Measurements from ENCODE around the gene METTL23. TPM values are rescaled to one million over a fixed set of nuclear protein-coding genes. Genes with fewer than 3 reads are reported as not detected.
A peak's percentile ranks its signal among the peaks of the same experiment; 100 is the strongest.

Gene METTL23
- total RNA-seq, 1 experiment from 2014 or later: 43.4 TPM

DNA sequence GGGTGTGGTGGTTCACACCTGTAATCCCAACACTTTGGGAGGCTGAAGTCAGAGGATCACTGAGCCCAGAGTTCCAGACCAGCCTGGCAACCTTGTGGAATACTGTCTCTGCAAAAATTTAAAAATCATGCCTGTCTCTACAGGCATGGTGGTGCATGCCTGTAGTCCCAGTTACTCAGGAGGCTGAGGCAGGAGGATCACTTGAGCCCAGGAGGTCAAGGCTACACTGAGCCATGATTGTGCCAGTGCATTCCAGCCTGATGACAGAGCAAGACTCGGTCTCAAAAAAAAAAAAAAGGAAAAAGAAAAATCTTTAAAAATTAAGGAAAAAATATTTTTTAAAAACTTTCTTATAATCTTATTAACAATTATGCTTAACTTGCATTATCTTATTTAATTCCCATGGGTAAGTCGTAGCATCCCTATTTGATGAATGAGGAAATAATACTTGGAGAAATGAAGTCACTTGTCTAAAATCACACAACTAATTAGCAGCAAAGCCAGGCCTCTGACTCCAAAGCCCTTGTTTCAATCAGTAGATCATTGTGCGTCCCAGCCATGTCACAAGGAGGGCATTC is 24.9 kb downstream of the METTL23 start:
- Histone ChIP-seq H3K27ac (ENCODE audit: low read length) (no peak overlapping the region), H3K27me3 (ENCODE audit: low read length) (no peaks in the 10 kb centered on the region), H3K36me3 (ENCODE audit: insufficient read depth, low read length) (peaks cover 4% of the 10 kb centered on the region; the same call in 1 of the 2 replicates), H4K20me1 (ENCODE audit: insufficient read depth, low read depth, low read length) (no peaks in the 10 kb centered on the region), H3K4me3 (ENCODE audit: low read length) (no peak overlapping the region), H3K4me2 (ENCODE audit: low read depth, low read length, poor library complexity, severe bottlenecking) (no peak overlapping the region), H3K9me3 (ENCODE audit: low read length) (no peaks in the 10 kb centered on the region), H3K4me1 (ENCODE audit: low read length) (no peaks in the 10 kb centered on the region), H3K9ac (ENCODE audit: low read length) (no peak overlapping the region), H3K79me2 (ENCODE audit: low read length) (no peaks in the 10 kb centered on the region), H2AFZ (ENCODE audit: low read length) (no peak overlapping the region), H3K9me2 (replicated peaks; ENCODE audit: insufficient read depth, low read length) (no peaks in the 10 kb centered on the region)
- DNase-seq: no peak

GRCh38 chr17:76752006-76752405 is 25.4 kb downstream of the METTL23 start:
- Histone ChIP-seq H3K79me2 (ENCODE audit: low read length) (no peaks in the 10 kb centered on the region), H3K27me3 (ENCODE audit: low read length) (no peaks in the 10 kb centered on the region), H2AFZ (ENCODE audit: low read length) (no peak overlapping the region), H3K9me3 (ENCODE audit: low read length) (no peaks in the 10 kb centered on the region), H3K9ac (ENCODE audit: low read length) (no peak overlapping the region), H3K27ac (ENCODE audit: low read length) (no peak overlapping the region), H3K4me1 (ENCODE audit: low read length) (no peaks in the 10 kb centered on the region), H3K9me2 (replicated peaks; ENCODE audit: insufficient read depth, low read length) (no peaks in the 10 kb centered on the region), H3K4me3 (ENCODE audit: low read length) (no peak overlapping the region), H3K36me3 (ENCODE audit: insufficient read depth, low read length) (peaks cover 3% of the 10 kb centered on the region; the same call in 1 of the 2 replicates), H3K4me2 (ENCODE audit: low read depth, low read length, poor library complexity, severe bottlenecking) (no peak overlapping the region), H4K20me1 (ENCODE audit: insufficient read depth, low read depth, low read length) (no peaks in the 10 kb centered on the region)
- DNase-seq: peak; percentile 21

DNA sequence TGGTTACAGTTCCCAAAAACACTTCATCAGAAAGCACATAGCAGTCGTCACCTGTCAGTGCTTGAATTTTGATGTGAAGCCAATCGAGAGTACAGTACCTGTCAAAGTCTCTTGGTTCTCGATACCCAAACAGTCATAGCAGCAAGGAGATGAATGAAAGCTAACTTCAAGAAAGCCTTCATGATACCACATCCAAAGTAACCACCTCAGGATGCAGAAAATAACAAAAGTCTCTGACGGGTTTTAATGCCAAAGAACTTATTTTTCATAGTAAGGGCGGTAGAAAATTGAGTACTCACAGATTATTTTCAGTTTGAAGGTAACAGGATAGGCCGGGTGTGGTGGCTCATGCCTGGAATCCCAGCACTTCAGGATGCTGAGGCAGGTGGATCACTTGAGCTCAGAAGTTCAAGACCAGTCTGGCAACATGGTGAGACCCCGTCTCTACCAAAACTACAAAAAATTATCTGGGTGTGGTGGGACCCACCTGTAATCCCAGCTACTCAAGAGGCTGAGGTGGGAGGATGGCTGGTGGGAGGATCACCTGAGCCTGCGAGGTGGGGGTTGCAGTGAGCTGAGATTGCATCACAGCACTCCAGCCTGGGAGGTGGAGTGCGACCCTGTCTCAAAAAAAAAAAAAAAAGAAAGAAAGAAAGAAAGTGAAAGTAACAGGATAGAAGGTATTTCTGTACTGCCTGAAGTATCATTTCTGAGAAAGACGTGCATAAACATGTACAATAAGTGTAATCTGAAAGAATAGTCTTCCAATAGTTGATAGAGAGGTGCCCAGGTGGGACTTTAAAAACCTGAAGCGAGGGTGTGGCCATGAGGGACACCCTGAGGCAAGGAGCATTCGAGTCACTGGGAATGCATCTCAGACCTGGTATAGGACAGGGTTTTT is 26.7 kb downstream of the METTL23 start:
- H2AFZ ChIP-seq (ENCODE audit: low read length): no peak overlapping the region
- H3K36me3 ChIP-seq (ENCODE audit: insufficient read depth, low read length): peaks cover 3% of the 10 kb centered on the region; the same call in 1 of the 2 replicates
- H3K9me3 ChIP-seq (ENCODE audit: low read length): no peaks in the 10 kb centered on the region
- H3K4me3 ChIP-seq (ENCODE audit: low read length): no peak overlapping the region
- no peaks in the 10 kb centered on the region for H3K4me1 ChIP-seq (ENCODE audit: low read length)
- H3K79me2 ChIP-seq (ENCODE audit: low read length): no peaks in the 10 kb centered on the region
- no peak overlapping the region for H3K27ac ChIP-seq (ENCODE audit: low read length)
- no peak overlapping the region for H3K4me2 ChIP-seq (ENCODE audit: low read depth, low read length, poor library complexity, severe bottlenecking)
- no peaks in the 10 kb centered on the region for H3K9me2 ChIP-seq (replicated peaks; ENCODE audit: insufficient read depth, low read length)
- H3K27me3 ChIP-seq (ENCODE audit: low read length): no peaks in the 10 kb centered on the region
- H3K9ac ChIP-seq (ENCODE audit: low read length): no peak overlapping the region
- H4K20me1 ChIP-seq (ENCODE audit: insufficient read depth, low read depth, low read length): no peaks in the 10 kb centered on the region
- DNase-seq: peak; percentile 33

GRCh38 chr17:76755285-76755684 is 28.6 kb downstream of the METTL23 start:
- H2AFZ ChIP-seq (ENCODE audit: low read length): no peak overlapping the region
- no peaks in the 10 kb centered on the region for H3K79me2 ChIP-seq (ENCODE audit: low read length)
- H3K9ac ChIP-seq (ENCODE audit: low read length): no peak overlapping the region
- H3K36me3 ChIP-seq (ENCODE audit: insufficient read depth, low read length): no peaks in the 10 kb centered on the region
- no peaks in the 10 kb centered on the region for H3K4me1 ChIP-seq (ENCODE audit: low read length)
- no peak overlapping the region for H3K4me2 ChIP-seq (ENCODE audit: low read depth, low read length, poor library complexity, severe bottlenecking)
- no peaks in the 10 kb centered on the region for H3K9me2 ChIP-seq (replicated peaks; ENCODE audit: insufficient read depth, low read length)
- H3K9me3 ChIP-seq (ENCODE audit: low read length): no peaks in the 10 kb centered on the region
- no peak for DNase-seq
- no peaks in the 10 kb centered on the region for H4K20me1 ChIP-seq (ENCODE audit: insufficient read depth, low read depth, low read length)
- no peak overlapping the region for H3K4me3 ChIP-seq (ENCODE audit: low read length)
- no peaks in the 10 kb centered on the region for H3K27me3 ChIP-seq (ENCODE audit: low read length)
- H3K27ac ChIP-seq (ENCODE audit: low read length): no peak overlapping the region

- no peak overlapping the region for H3K4me3 ChIP-seq (ENCODE audit: low read length)
- no peaks in the 10 kb centered on the region for H3K9me2 ChIP-seq (replicated peaks; ENCODE audit: insufficient read depth, low read length)
- no peak for DNase-seq
- H3K36me3 ChIP-seq (ENCODE audit: insufficient read depth, low read length): no peaks in the 10 kb centered on the region
- no peaks in the 10 kb centered on the region for H3K4me1 ChIP-seq (ENCODE audit: low read length)
- no peak overlapping the region for H3K27ac ChIP-seq (ENCODE audit: low read length)
- no peaks in the 10 kb centered on the region for H3K79me2 ChIP-seq (ENCODE audit: low read length)
- H2AFZ ChIP-seq (ENCODE audit: low read length): no peak overlapping the region
- no peaks in the 10 kb centered on the region for H3K27me3 ChIP-seq (ENCODE audit: low read length)
- H3K9me3 ChIP-seq (ENCODE audit: low read length): no peaks in the 10 kb centered on the region
- no peaks in the 10 kb centered on the region for H4K20me1 ChIP-seq (ENCODE audit: insufficient read depth, low read depth, low read length)
- no peak overlapping the region for H3K9ac ChIP-seq (ENCODE audit: low read length)
- no peak overlapping the region for H3K4me2 ChIP-seq (ENCODE audit: low read depth, low read length, poor library complexity, severe bottlenecking)
Observed at GRCh38 chr17:76757256-76757655, 30.6 kb downstream of the METTL23 start.

- H3K4me3 ChIP-seq (ENCODE audit: low read length): no peak overlapping the region
- H3K4me2 ChIP-seq (ENCODE audit: low read depth, low read length, poor library complexity, severe bottlenecking): no peak overlapping the region
- no peak for DNase-seq
- no peaks in the 10 kb centered on the region for H3K79me2 ChIP-seq (ENCODE audit: low read length)
- no peaks in the 10 kb centered on the region for H3K27me3 ChIP-seq (ENCODE audit: low read length)
- no peak overlapping the region for H2AFZ ChIP-seq (ENCODE audit: low read length)
- no peaks in the 10 kb centered on the region for H3K9me3 ChIP-seq (ENCODE audit: low read length)
- no peaks in the 10 kb centered on the region for H3K9me2 ChIP-seq (replicated peaks; ENCODE audit: insufficient read depth, low read length)
- no peaks in the 10 kb centered on the region for H3K4me1 ChIP-seq (ENCODE audit: low read length)
- no peak overlapping the region for H3K9ac ChIP-seq (ENCODE audit: low read length)
- no peak overlapping the region for H3K27ac ChIP-seq (ENCODE audit: low read length)
- no peaks in the 10 kb centered on the region for H4K20me1 ChIP-seq (ENCODE audit: insufficient read depth, low read depth, low read length)
- no peaks in the 10 kb centered on the region for H3K36me3 ChIP-seq (ENCODE audit: insufficient read depth, low read length)
Observed at GRCh38 chr17:76758570-76758969, 31.9 kb downstream of the METTL23 start.

DNA sequence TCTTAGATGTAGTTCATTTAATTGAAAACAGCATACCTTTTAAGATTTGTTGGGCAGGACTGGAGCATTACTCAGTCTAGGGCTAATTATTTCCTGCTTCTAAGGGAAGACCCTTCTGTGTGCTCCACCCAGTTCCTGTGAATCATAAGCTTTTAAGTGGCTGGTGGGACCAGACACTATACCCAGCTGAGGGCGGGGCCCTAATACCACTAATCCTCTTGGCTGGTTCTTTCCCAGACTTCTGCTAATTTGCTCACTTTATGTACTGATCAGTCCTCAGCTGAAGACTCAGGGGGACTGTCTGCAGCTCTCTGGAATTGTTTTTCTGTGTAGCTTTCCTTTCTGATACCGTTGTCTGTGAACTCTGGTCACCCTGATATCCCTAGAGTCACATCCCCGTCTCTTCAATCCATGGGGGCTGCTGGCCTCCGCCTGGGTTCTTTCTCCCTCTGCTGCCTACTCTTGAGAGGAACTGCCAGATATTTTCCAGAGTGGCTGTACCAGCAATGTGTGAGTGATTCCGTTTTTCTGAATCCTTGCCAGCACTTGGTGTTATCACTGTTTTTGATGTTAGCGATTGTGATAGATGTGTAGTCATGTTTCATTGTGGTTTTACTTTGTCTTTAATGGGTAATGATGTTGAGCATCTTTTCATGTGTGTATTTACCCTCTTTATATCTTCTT is 46.3 kb downstream of the METTL23 start:
- H3K4me2 ChIP-seq (ENCODE audit: low read depth, low read length, poor library complexity, severe bottlenecking): no peak overlapping the region

GRCh38 chr17:76775021-76775600 is 48.5 kb downstream of the METTL23 start:
- H3K4me2 ChIP-seq (ENCODE audit: low read depth, low read length, poor library complexity, severe bottlenecking): no peak overlapping the region
- H3K36me3 ChIP-seq (ENCODE audit: insufficient read depth, low read length): peaks cover 9% of the 10 kb centered on the region; the same call in 1 of the 2 replicates
- no peak overlapping the region for H2AFZ ChIP-seq (ENCODE audit: low read length)
- H3K79me2 ChIP-seq (ENCODE audit: low read length): no peaks in the 10 kb centered on the region
- H3K27me3 ChIP-seq (ENCODE audit: low read length): no peaks in the 10 kb centered on the region
- no peaks in the 10 kb centered on the region for H3K9me3 ChIP-seq (ENCODE audit: low read length)
- H3K9me2 ChIP-seq (replicated peaks; ENCODE audit: insufficient read depth, low read length): no peaks in the 10 kb centered on the region
- no peak for DNase-seq
- H4K20me1 ChIP-seq (ENCODE audit: insufficient read depth, low read depth, low read length): no peaks in the 10 kb centered on the region
- no peak overlapping the region for H3K4me3 ChIP-seq (ENCODE audit: low read length)
- H3K27ac ChIP-seq (ENCODE audit: low read length): no peak overlapping the region
- H3K9ac ChIP-seq (ENCODE audit: low read length): no peak overlapping the region
- H3K4me1 ChIP-seq (ENCODE audit: low read length): no peaks in the 10 kb centered on the region

More for the DNA sequence above, 46.3 kb downstream of the METTL23 start:
- Histone ChIP-seq H3K36me3 (ENCODE audit: insufficient read depth, low read length) (peaks cover 2% of the 10 kb centered on the region; the same call in 1 of the 2 replicates), H3K27me3 (ENCODE audit: low read length) (no peaks in the 10 kb centered on the region), H3K4me3 (ENCODE audit: low read length) (no peak overlapping the region), H3K79me2 (ENCODE audit: low read length) (no peaks in the 10 kb centered on the region), H4K20me1 (ENCODE audit: insufficient read depth, low read depth, low read length) (no peaks in the 10 kb centered on the region), H3K9ac (ENCODE audit: low read length) (no peak overlapping the region), H3K9me3 (ENCODE audit: low read length) (no peaks in the 10 kb centered on the region), H3K4me1 (ENCODE audit: low read length) (no peaks in the 10 kb centered on the region), H3K27ac (ENCODE audit: low read length) (no peak overlapping the region), H3K9me2 (replicated peaks; ENCODE audit: insufficient read depth, low read length) (no peaks in the 10 kb centered on the region), H2AFZ (ENCODE audit: low read length) (no peak overlapping the region)
- no peak for DNase-seq

All from Karpas-422 (cell line).